OCI-M1 (cell line): Measurements from ENCODE around the gene TRAF3.
"Not testable (repeated sequence)": the region's sequence is repeated elsewhere in the genome, so short reads cannot be mapped to it uniquely, and the experiment has no call there.

Experiments used
- DNase-seq: peaks from one replicate; lab custom pipeline; 2025; lab: John Stamatoyannopoulos, UW

The TRAF3 gene

GRCh38 chr14:102866982-102867761, 89.9 kb downstream of the TRAF3 start:
- no peak for DNase-seq

- no peak for DNase-seq
These were observed 90.8 kb downstream of the TRAF3 start for GRCh38 chr14:102867826-102868580.

GRCh38 chr14:102868956-102869547, 91.8 kb downstream of the TRAF3 start:
- DNase-seq, result no peak

- no peak for DNase-seq
These were observed 93.0 kb downstream of the TRAF3 start for GRCh38 chr14:102870246-102870645.

- no peak for DNase-seq
These were observed 94.0 kb downstream of the TRAF3 start for GRCh38 chr14:102870994-102871831.

- DNase-seq, result no peak
These were observed 94.8 kb downstream of the TRAF3 start for GRCh38 chr14:102872020-102872419.

GRCh38 chr14:102873131-102873530, 95.9 kb downstream of the TRAF3 start:
- no peak for DNase-seq

GRCh38 chr14:102873546-102874061, 96.4 kb downstream of the TRAF3 start:
- DNase-seq, result no peak

GRCh38 chr14:102875652-102876051, 98.4 kb downstream of the TRAF3 start:
- DNase-seq, result no peak

- DNase-seq, result not testable (repeated sequence)
These were observed 100.3 kb downstream of the TRAF3 start for GRCh38 chr14:102877511-102877910.

- no peak for DNase-seq
These were observed 101.1 kb downstream of the TRAF3 start for GRCh38 chr14:102878174-102878969.

GRCh38 chr14:102878970-102879460, 101.8 kb downstream of the TRAF3 start:
- no peak for DNase-seq

GRCh38 chr14:102882226-102882906, 105.1 kb downstream of the TRAF3 start:
- no peak for DNase-seq

GRCh38 chr14:102883089-102883541, 105.9 kb downstream of the TRAF3 start:
- no peak for DNase-seq

GRCh38 chr14:102883554-102883953, 106.3 kb downstream of the TRAF3 start:
- no peak for DNase-seq

GRCh38 chr14:102885737-102886447, 108.6 kb downstream of the TRAF3 start:
- DNase-seq, result no peak

GRCh38 chr14:102888748-102889147, 111.5 kb downstream of the TRAF3 start:
- DNase-seq, result no peak

GRCh38 chr14:102889615-102890014, 112.4 kb downstream of the TRAF3 start:
- DNase-seq, result no peak

- DNase-seq, result no peak
These were observed 113.9 kb downstream of the TRAF3 start for GRCh38 chr14:102891111-102891510.
